ENCODE data around the gene CNOT10.

DNA sequence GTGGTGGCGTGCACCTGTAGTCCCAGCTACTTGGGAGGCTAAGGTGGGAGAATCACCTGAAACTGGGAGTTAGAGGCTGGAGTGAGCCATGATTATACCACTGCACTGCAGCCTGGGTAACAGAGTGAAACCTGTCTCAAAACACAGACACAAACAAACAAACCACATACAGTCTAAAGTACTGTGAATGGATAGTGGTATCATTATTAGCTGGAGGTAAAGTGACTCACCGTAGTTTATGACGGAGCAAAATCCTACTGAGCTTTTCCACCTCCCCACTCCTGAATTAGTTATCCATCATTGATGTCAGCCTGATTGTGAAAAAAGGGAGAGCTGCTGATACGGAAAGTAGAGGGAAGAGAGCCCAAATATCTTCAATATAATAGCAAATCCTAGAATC lies 3.2 kb upstream of the CNOT10 start:
- TF ChIP-seq CTCF (conservative IDR thresholded peaks at IDR 0.05; ENCODE audit: low read depth, low read length) (no peak), EZH2 (IDR thresholded peaks at IDR 0.05; ENCODE audit: low read length, unreplicated experiment) (no peak)
